Left lung (tissue), 10 donors: Measurements from ENCODE around the gene ZNG1F. TPM values are rescaled to one million over a fixed set of nuclear protein-coding genes. Genes with fewer than 3 reads are reported as not detected.
A peak's percentile ranks its signal among the peaks of the same experiment; 100 is the strongest.
"Not testable (repeated sequence)": the region's sequence is repeated elsewhere in the genome, so short reads cannot be mapped to it uniquely, and the experiment has no call there.

Source experiments
- ATAC-seq: fragments of 200-7000 bp; cut with Tn5 transposase; one replicate; pipeline ENCODE4 v1.9.1; 2020; ENCODE audit warnings: moderate library complexity
- DNase-seq, 4 donors: peaks; one replicate each; pipeline ENCODE4 v3.0.0-alpha.2; 2013 to 2020
- H3K27ac ChIP-seq, 2 donors: fragments of 200-600 bp; sonication (generic) in 1 of 2; one replicate each; pipeline versions ENCODE4 v1.5.0 to v1.8.0; 2020 to 2021
- H3K27me3 ChIP-seq, 2 donors: fragments of 200-600 bp; sonication (generic) in 1 of 2; one replicate each; pipeline versions ENCODE4 v1.5.0 to v1.8.0; 2020 to 2021
- H3K36me3 ChIP-seq, 2 donors: fragments of 200-600 bp; sonication (generic) in 1 of 2; one replicate each; pipeline versions ENCODE4 v1.5.0 to v1.8.0; 2020 to 2021
- H3K4me1 ChIP-seq, 2 donors: fragments of 200-600 bp; one replicate each; pipeline ENCODE4 v1.8.0; 2021
- H3K4me3 ChIP-seq, 2 donors: fragments of 200-600 bp; sonication (generic) in 1 of 2; one replicate each; pipeline versions ENCODE4 v1.5.0 to v1.8.0; 2020 to 2021; ENCODE audit warnings: mild to moderate bottlenecking in 1 of 2
- H3K9me3 ChIP-seq, 2 donors: fragments of 200-600 bp; sonication (generic) in 1 of 2; one replicate each; pipeline versions ENCODE4 v1.5.0 to v1.8.0; 2020 to 2021
- intact Hi-C, 2 donors: fragments of 100-400 bp; cut with DNase I; formaldehyde crosslinking; loops; one replicate each; pipeline versions ENCODE4 v1.11.2 to v1.14.2; 2022
- polyA plus RNA-seq, 6 donors: library from polyadenylated mRNA; unstranded; fragments of 120-200 nt; gene quantifications; one replicate each; pipeline ENCODE4 v1.2.1, GENCODE V29; 2013; ENCODE audit not compliant: insufficient read length in 6 of 6
- total RNA-seq, 2 donors: library from RNA; stranded (reverse); fragmentation: NEBNext Ultra II Directional; extraction: Animal tissue kit (Norgen Biotek cat#: 25700); gene quantifications; one replicate each; pipeline ENCODE4 v1.2.1, GENCODE V29; 2021
- TF ChIP-seq, protein P1 (sequence below), 2 donors: fragments of 200-600 bp; sonication (generic) in 1 of 2; IDR thresholded peaks; one replicate each; pipeline versions ENCODE4 v1.5.0 to v1.8.0; 2021; ENCODE audit warnings: antibody characterized with exemption in 2 of 2
- donor health status: DM: no; HTN: yes; CAD: no.
- donor health status: DM: no; HTN: no; CAD: no.

Gene ZNG1F
- total and polyA plus RNA-seq, 8 donors = 4.4 to 26.9 (median 19.0) TPM

DNA sequence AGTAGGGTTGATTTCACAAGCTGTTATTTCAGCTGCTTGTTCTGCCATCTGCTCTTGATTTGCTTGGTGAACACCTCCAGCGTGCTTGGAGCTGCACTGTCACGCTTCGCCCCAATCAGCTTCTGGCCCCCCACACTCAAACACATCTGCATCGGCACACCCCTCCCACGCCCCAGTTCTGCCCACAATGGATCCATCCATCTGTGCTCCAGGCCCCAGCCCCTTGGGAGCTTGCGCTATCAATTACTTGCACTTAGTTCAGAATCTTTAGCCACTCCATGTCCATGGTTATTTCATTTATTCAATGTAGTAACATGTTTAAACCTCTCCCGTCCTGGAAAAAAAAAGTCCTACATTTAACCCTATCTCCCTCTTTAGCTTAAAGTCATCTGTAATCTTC is 88.6 kb downstream of the ZNG1F start:
- DNase-seq, H3K4me1 ChIP-seq, intact Hi-C loops, H3K9me3 ChIP-seq, H3K27ac ChIP-seq, ATAC-seq, H3K4me3 ChIP-seq, H3K36me3 ChIP-seq: not testable (repeated sequence)
- peaks cover 0 to 10% of the 10 kb centered on the region in 2 donors for H3K27me3 ChIP-seq

DNA sequence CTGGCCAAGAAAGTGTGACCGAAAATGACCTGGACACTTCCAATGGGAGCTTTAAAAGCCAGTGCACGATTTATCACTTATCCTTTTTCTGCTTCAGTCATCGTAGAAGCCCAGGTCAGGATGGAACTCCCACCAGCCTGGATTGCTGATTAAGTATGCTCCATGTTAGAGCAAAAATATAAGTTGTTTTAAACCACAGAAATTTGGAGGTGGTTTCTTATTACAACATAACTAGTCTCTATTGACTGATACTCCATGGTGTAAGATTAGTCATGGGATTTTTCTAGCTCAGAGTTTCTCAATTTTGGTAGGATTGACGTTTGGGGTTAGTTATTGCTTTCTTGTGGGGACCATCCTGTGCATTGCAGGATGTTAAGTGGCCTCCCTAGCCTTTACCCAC is 90.4 kb downstream of the ZNG1F start:
- DNase-seq, H3K36me3 ChIP-seq, H3K9me3 ChIP-seq, H3K4me1 ChIP-seq, ATAC-seq, H3K27me3 ChIP-seq, H3K4me3 ChIP-seq, intact Hi-C loops, H3K27ac ChIP-seq: not testable (repeated sequence)

DNA sequence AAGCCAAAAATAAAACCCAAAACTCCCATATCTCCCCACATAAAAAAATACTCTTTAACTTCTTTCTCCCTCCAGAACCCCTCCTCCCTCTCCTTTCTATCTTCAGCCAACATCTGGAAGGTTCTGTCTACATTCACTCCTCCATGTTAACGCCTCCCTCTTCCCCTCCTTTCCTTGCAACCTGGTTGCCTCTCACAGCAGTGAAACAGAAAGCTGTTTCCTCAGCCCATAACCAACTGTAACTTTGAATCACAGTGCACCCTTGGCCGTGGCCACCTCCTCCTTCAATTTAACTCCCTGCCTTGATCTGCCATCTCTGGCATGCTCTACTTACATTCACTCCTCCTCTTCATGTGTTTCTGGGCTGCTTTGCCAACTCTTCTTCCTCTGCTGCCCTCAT is 94.1 kb downstream of the ZNG1F start:
- ATAC-seq = peak; percentile 61
- H3K4me3 ChIP-seq = not testable (repeated sequence)

DNA sequence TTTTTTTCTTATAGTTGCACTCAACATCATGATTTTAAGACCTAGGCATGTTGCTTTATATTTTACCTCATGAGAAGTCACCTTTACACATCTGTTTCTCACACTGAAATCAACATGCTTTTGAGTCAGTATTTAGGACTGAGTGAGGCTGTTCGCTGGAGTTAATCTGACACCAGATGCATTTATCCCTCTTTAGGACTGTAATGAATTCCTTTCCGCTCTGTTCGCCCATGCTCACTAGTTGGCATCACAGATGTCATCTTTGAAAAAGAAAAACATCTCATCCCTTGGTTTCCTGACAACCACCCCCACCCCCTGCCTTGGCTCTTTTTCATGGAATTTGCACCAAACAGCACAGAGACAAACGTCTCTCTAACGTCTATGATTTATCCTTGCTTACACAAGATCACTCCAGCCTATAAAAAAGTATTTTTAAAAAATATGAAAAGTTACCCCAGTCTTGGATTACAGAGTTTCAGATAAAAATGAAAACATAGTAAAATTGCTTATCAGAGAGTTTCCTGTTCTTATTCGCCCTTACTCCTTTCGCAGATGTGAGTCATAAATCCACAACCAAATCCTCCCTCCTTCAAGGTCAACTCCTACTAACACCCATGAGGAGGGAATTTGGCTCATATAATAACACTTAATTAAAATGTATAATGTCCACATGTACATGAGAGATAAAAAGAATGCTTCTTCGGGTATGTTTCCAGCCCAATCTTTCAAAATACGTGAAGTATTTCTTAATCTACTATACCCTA is 94.9 kb downstream of the ZNG1F start:
- ATAC-seq, H3K4me1 ChIP-seq, H3K9me3 ChIP-seq, H3K27me3 ChIP-seq, DNase-seq, H3K4me3 ChIP-seq, H3K27ac ChIP-seq, H3K36me3 ChIP-seq, intact Hi-C loops: not testable (repeated sequence)

More for the DNA sequence above, 94.1 kb downstream of the ZNG1F start:
- H3K4me1 ChIP-seq, H3K27ac ChIP-seq, H3K9me3 ChIP-seq, H3K27me3 ChIP-seq, H3K36me3 ChIP-seq, intact Hi-C loops: not testable (repeated sequence)
- peak in 1 of 4 donors; percentile 25 for DNase-seq

DNA sequence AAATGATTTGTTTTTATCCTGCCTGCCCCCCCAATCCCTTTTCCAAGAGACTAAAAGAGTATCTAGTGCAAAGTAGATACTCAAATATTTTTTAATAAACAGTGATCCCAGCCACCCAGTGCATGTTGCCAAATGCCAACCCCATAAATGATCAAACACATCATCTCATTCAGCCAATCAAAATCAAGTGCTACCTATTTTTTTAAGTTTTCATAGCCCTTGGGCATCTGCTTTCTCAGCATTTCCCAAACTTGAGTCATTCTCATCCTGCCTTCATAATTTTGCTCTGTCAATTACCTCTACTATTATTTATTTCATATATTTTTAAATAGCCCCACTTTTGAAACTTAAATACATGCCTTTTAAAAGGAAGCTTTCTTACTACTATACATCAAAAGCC is 98.2 kb downstream of the ZNG1F start:
- H3K27ac ChIP-seq, H3K4me3 ChIP-seq, intact Hi-C loops, H3K9me3 ChIP-seq, H3K36me3 ChIP-seq, DNase-seq, ATAC-seq, H3K4me1 ChIP-seq: not testable (repeated sequence)
- peaks cover 0 to 13% of the 10 kb centered on the region in 2 donors for H3K27me3 ChIP-seq

DNA sequence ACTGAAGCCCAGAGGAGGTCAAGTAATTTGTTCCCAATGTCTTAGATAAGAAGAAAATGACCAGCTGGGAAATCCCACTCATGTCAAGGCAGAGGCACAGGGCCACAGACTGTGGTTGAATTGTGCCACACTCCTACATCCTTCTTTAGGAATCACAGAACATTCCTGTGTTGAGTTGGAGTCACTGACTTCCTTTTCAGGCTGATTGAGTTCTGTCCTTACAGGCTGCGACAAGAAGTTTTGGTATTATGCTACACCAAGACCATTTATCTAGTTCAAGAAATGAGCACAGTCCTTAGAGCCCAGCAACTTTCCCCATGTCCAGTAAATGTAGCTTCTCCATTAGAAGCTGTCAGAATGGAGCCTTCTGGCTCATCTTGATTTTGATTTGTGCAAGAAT is 98.7 kb downstream of the ZNG1F start:
- H3K4me3 ChIP-seq, DNase-seq, ATAC-seq, H3K4me1 ChIP-seq, intact Hi-C loops, H3K36me3 ChIP-seq, H3K27ac ChIP-seq, H3K9me3 ChIP-seq: not testable (repeated sequence)
- peaks cover 0 to 14% of the 10 kb centered on the region in 2 donors for H3K27me3 ChIP-seq

DNA sequence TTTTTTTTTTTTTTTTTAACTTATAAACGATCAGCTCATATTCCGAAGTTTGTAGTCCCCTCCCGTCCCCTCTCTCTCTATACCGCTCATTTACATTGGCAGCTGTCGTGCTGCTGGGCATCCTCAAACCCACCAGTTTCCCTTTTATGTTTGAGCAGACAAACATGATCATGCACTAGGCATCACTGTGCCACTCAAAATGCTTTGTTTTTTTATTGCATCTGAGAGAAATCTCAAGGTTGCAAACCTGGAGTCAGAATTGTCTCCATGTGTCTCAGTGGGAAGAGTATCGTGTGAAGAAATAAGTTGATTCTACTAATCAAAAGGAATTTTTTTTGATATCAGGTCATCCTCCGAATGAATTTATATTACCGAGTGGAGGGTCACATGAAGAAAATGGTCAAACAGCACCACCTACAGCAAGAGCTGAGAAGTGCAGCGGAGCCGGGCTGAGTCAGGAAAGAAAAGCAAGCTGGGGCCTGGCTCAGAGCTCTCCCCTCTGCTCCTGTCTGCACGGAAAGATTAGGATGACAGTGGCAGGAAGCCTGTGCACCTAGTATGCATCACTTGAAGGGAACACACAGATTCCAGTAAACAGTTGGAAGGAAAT is 100.6 kb downstream of the ZNG1F start:
- H3K36me3 ChIP-seq, H3K4me1 ChIP-seq, H3K4me3 ChIP-seq, H3K27ac ChIP-seq, DNase-seq, intact Hi-C loops, H3K9me3 ChIP-seq: not testable (repeated sequence)
- peaks cover 0 to 14% of the 10 kb centered on the region in 2 donors for H3K27me3 ChIP-seq
- peak; percentile 98 for ATAC-seq
- TF ChIP-seq, protein P1, sequence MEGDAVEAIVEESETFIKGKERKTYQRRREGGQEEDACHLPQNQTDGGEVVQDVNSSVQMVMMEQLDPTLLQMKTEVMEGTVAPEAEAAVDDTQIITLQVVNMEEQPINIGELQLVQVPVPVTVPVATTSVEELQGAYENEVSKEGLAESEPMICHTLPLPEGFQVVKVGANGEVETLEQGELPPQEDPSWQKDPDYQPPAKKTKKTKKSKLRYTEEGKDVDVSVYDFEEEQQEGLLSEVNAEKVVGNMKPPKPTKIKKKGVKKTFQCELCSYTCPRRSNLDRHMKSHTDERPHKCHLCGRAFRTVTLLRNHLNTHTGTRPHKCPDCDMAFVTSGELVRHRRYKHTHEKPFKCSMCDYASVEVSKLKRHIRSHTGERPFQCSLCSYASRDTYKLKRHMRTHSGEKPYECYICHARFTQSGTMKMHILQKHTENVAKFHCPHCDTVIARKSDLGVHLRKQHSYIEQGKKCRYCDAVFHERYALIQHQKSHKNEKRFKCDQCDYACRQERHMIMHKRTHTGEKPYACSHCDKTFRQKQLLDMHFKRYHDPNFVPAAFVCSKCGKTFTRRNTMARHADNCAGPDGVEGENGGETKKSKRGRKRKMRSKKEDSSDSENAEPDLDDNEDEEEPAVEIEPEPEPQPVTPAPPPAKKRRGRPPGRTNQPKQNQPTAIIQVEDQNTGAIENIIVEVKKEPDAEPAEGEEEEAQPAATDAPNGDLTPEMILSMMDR (IDR thresholded peaks at IDR 0.05) = peak; percentile 33 to 56

DNA sequence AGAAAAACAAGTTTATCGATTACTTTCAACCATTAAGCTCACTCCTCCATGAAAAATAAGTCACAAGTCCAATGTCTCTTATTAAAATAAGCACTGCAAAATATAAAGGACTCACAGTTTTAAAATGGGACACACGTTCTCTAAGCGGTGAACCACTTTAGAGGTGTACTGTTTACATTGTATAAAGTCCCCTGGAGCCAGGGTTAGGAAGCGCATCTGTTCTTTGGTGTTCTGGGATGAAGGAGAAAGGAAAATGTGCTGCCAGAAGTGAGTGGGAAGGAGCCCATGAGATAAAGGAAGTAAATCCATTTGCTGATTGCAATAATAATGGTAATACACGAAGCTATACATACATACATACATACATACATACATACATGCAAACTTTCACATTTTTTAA is 101.2 kb downstream of the ZNG1F start:
- H3K9me3 ChIP-seq, H3K4me3 ChIP-seq, H3K27ac ChIP-seq, DNase-seq, intact Hi-C loops, ATAC-seq, H3K4me1 ChIP-seq, H3K36me3 ChIP-seq: not testable (repeated sequence)
- H3K27me3 ChIP-seq = peaks cover 0 to 14% of the 10 kb centered on the region in 2 donors

DNA sequence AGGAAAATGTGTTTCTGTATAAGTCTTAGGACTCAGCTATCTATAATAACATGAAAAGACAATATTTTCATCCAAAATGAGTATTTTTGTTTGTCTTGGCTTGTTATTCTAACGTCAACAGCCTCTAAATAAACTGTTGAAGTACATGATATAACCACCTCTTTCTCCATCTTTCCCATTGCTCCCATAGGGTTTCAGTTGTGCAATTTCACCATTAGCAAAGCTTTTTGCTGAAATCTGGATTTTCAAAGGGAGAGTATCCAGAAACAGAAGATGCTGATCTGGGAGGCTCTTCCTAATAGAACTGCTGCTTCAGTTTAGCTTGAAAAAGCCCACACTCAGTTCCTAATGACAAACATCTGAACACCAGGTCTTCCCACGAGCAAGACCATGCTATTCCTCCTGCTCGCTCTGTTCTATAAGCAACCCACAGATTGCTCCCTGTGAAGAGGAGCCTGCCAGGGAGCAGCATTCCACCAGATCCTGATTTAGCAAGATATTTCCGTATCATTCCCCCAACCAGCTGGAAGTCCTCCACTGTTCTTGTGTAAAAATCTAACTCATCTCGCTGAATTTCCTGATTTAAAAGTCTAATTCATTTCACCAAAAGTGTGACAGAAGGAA is 101.8 kb downstream of the ZNG1F start:
- not testable (repeated sequence) for ATAC-seq

DNA sequence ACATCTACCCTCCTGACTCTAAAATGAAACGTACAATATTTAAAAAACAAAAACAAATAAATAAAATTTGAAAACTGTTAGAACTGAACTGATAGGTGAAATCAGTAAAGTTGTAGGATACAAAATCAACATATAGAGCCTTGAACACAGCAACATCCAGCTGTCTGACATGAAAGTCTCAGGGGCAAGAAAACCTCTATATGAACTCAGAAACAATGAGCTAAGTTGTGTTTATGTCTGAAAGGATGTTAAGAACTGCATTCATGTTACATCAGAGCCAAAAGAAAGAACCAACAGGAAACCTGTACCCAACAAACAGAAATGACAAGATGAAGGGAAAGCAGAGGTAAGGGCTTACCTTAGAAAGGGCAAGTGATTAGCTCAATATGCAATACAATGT is 102.4 kb downstream of the ZNG1F start:
- H3K4me1 ChIP-seq, H3K27ac ChIP-seq, ATAC-seq, intact Hi-C loops, H3K36me3 ChIP-seq, DNase-seq, H3K4me3 ChIP-seq, H3K9me3 ChIP-seq: not testable (repeated sequence)
- H3K27me3 ChIP-seq = peaks cover 0 to 14% of the 10 kb centered on the region in 2 donors

More for the DNA sequence above, 101.8 kb downstream of the ZNG1F start:
- H3K4me3 ChIP-seq, DNase-seq, H3K4me1 ChIP-seq, H3K27ac ChIP-seq, intact Hi-C loops, H3K9me3 ChIP-seq, H3K36me3 ChIP-seq: not testable (repeated sequence)
- peaks cover 0 to 14% of the 10 kb centered on the region in 2 donors for H3K27me3 ChIP-seq

DNA sequence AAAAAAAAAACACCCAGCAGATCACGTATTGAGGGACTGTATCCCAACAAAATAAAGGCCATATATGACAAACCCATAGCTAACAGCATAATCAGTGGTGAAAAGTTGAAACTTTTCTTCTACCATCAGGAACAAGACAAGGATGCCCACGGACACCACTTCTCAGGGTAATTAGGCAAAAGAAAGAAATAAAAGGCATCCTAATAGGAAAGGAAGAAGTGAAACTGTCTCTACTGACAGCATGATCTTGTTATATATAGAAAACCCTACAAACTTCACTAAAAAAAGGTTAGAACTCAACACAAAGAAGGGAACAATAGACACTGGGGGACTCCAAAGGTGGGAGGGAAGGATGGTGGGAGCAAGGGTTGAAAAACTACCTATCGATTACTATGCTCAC is 102.9 kb downstream of the ZNG1F start:
- ATAC-seq, H3K36me3 ChIP-seq, H3K4me1 ChIP-seq, H3K9me3 ChIP-seq, H3K4me3 ChIP-seq, H3K27ac ChIP-seq, intact Hi-C loops, DNase-seq: not testable (repeated sequence)
- H3K27me3 ChIP-seq = peaks cover 0 to 14% of the 10 kb centered on the region in 2 donors

DNA sequence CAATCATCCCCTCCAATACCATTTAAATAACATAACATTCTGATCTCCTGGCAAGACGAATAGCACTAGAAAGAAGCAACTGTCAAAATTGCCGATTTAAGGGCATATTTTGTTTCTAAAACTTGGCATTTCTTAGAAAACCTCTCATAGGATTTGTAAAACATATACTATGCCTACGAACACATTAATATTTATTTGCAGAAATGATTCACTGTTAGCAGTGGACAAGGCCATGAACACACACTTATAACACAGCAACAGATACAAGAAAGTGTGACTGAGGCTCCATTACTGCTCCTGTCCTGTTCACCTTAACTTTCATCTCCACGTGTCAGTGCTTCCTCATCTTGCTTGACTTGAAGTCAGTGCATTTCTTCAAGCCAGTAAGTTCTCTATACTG is 106.8 kb downstream of the ZNG1F start:
- ATAC-seq, H3K27ac ChIP-seq, H3K27me3 ChIP-seq, H3K4me3 ChIP-seq, H3K4me1 ChIP-seq, H3K36me3 ChIP-seq, DNase-seq, intact Hi-C loops, H3K9me3 ChIP-seq: not testable (repeated sequence)
